ENCODE measurements around the gene TUT7. TPM values are rescaled to one million over a fixed set of nuclear protein-coding genes. Genes with fewer than 3 reads are reported as not detected.

The TUT7 gene
- total RNA-seq, 1 experiment from 2014 or later = 24.5 TPM

DNA sequence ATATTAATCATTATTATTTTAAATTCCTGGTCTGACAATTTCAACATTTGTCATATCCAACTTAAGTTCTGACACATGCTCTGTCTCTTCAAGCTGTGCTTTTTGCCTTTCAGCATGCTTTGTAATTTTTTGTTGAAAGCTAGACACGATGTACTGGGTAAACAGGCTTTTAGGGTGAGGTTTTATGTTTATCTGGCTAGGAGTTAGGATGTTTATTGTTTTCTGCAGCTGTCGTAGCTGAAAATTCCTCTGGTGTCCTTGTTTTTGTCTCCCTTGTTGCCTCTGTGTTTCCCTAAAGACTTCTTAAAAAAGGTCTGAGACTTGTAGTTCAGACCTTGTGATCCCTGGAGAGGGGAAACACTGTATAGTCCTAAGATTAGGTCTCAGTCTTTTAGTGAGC is 20.6 kb downstream of the TUT7 start:
- CTCF ChIA-PET = no interaction called here
- H3K4me3 Mint-ChIP-seq = no peak overlapping the region
- POLR2A ChIA-PET = no interaction called here
- no peaks in the 10 kb centered on the region for H3K27me3 Mint-ChIP-seq (ENCODE audit: low read depth)
- peaks cover 10% of the 10 kb centered on the region for H3K4me1 Mint-ChIP-seq
- 0 out of 2 replicates have a peak, but pooled peaks cover 5% of the 10 kb centered on the region for H3K9me3 Mint-ChIP-seq
- TF ChIP-seq, protein P1, sequence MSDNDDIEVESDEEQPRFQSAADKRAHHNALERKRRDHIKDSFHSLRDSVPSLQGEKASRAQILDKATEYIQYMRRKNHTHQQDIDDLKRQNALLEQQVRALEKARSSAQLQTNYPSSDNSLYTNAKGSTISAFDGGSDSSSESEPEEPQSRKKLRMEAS (CRISPR knock-in tag; IDR thresholded peaks at IDR 0.05) = no peak
- TF ChIP-seq OVOL2 (CRISPR knock-in tag; IDR thresholded peaks at IDR 0.05; ENCODE audit: borderline replicate concordance) = no peak
- TF ChIP-seq, protein P2, sequence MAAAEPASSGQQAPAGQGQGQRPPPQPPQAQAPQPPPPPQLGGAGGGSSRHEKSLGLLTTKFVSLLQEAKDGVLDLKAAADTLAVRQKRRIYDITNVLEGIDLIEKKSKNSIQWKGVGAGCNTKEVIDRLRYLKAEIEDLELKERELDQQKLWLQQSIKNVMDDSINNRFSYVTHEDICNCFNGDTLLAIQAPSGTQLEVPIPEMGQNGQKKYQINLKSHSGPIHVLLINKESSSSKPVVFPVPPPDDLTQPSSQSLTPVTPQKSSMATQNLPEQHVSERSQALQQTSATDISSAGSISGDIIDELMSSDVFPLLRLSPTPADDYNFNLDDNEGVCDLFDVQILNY (CRISPR knock-in tag; IDR thresholded peaks at IDR 0.05) = no peak
- TF ChIP-seq, protein P3, sequence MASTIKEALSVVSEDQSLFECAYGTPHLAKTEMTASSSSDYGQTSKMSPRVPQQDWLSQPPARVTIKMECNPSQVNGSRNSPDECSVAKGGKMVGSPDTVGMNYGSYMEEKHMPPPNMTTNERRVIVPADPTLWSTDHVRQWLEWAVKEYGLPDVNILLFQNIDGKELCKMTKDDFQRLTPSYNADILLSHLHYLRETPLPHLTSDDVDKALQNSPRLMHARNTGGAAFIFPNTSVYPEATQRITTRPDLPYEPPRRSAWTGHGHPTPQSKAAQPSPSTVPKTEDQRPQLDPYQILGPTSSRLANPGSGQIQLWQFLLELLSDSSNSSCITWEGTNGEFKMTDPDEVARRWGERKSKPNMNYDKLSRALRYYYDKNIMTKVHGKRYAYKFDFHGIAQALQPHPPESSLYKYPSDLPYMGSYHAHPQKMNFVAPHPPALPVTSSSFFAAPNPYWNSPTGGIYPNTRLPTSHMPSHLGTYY (CRISPR knock-in tag; IDR thresholded peaks at IDR 0.05) = no peak
- TF ChIP-seq, protein P4, sequence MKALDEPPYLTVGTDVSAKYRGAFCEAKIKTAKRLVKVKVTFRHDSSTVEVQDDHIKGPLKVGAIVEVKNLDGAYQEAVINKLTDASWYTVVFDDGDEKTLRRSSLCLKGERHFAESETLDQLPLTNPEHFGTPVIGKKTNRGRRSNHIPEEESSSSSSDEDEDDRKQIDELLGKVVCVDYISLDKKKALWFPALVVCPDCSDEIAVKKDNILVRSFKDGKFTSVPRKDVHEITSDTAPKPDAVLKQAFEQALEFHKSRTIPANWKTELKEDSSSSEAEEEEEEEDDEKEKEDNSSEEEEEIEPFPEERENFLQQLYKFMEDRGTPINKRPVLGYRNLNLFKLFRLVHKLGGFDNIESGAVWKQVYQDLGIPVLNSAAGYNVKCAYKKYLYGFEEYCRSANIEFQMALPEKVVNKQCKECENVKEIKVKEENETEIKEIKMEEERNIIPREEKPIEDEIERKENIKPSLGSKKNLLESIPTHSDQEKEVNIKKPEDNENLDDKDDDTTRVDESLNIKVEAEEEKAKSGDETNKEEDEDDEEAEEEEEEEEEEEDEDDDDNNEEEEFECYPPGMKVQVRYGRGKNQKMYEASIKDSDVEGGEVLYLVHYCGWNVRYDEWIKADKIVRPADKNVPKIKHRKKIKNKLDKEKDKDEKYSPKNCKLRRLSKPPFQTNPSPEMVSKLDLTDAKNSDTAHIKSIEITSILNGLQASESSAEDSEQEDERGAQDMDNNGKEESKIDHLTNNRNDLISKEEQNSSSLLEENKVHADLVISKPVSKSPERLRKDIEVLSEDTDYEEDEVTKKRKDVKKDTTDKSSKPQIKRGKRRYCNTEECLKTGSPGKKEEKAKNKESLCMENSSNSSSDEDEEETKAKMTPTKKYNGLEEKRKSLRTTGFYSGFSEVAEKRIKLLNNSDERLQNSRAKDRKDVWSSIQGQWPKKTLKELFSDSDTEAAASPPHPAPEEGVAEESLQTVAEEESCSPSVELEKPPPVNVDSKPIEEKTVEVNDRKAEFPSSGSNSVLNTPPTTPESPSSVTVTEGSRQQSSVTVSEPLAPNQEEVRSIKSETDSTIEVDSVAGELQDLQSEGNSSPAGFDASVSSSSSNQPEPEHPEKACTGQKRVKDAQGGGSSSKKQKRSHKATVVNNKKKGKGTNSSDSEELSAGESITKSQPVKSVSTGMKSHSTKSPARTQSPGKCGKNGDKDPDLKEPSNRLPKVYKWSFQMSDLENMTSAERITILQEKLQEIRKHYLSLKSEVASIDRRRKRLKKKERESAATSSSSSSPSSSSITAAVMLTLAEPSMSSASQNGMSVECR (CRISPR knock-in tag; IDR thresholded peaks at IDR 0.05; ENCODE audit: borderline replicate concordance) = no peak
- TF ChIP-seq CREB1 (CRISPR knock-in tag; IDR thresholded peaks at IDR 0.05) = no peak
- H3K36me3 Mint-ChIP-seq = peaks cover 47% of the 10 kb centered on the region
- no peak overlapping the region for H3K27ac Mint-ChIP-seq
- ATAC-seq = no peak
- DNase-seq (ENCODE audit: low spot score) = no peak

DNA sequence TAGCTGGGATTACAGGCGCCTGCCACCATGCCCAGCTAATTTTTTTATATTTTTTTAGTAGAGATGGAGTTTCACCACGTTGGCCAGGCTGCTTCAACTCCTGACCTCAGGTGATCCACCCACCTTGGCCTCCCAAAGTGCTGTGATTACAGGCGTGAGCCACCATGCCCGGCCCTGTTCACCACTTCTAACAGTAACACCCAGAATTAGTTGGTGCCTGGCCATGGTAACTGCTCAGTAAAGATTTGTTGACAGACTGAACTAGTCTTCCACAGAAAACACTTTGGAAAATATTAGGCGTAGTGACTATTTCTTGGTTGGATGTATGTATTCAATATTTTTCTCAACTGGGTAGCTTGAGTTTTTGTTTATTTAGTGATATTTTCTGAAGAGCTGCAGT is 24.0 kb downstream of the TUT7 start:
- Mint-ChIP-seq H3K4me1 (peaks cover 15% of the 10 kb centered on the region), H3K27ac (no peak overlapping the region), H3K4me3 (no peak overlapping the region), H3K36me3 (peaks cover 37% of the 10 kb centered on the region), H3K27me3 (ENCODE audit: low read depth) (no peaks in the 10 kb centered on the region), H3K9me3 (0 out of 2 replicates have a peak, but pooled peaks cover 5% of the 10 kb centered on the region)
- no peak for TF ChIP-seq FOXP1 (CRISPR knock-in tag; IDR thresholded peaks at IDR 0.05; ENCODE audit: borderline replicate concordance)
- CTCF ChIA-PET = no interaction called here
- ATAC-seq (no peak), DNase-seq (ENCODE audit: low spot score) (no peak)
- POLR2A ChIA-PET = no interaction called here

DNA sequence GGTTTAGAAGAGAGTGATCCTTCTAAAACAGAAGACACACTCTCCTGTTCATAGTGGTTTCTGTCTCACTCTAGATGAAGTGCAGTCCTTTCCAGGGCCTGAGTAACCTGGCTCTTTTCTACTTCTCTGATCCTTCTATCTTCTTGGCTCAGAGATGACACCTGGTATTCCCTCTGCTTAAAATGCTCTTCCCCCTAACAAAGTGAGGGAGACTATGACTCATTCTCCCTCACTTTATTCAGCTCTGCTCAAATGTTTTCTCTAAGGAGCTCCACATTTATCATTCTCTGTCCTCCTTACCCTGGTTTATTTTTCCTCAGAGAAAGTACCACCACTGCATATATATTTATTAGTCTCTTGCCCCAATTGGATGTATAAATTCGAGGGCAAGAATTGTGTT is 24.6 kb downstream of the TUT7 start:
- 0 out of 2 replicates have a peak, but pooled peaks cover 5% of the 10 kb centered on the region for H3K9me3 Mint-ChIP-seq
- ATAC-seq (no peak), DNase-seq (ENCODE audit: low spot score) (no peak)
- CTCF ChIA-PET = interaction anchor here (1.0 kb wide), 1 partner anchor 128 kb away, joined by 3 read pairs; no protein-coding TSS in a partner anchor
- no peak overlapping the region for H3K27ac Mint-ChIP-seq
- peaks cover 42% of the 10 kb centered on the region for H3K36me3 Mint-ChIP-seq
- POLR2A ChIA-PET = no interaction called here
- no peak overlapping the region for H3K4me3 Mint-ChIP-seq
- peaks cover 17% of the 10 kb centered on the region for H3K4me1 Mint-ChIP-seq
- no peaks in the 10 kb centered on the region for H3K27me3 Mint-ChIP-seq (ENCODE audit: low read depth)
- TF ChIP-seq NR1H2 (CRISPR knock-in tag; IDR thresholded peaks at IDR 0.05) (no peak), EMX1 (CRISPR knock-in tag; IDR thresholded peaks at IDR 0.05) (no peak), ETV6 (CRISPR knock-in tag; IDR thresholded peaks at IDR 0.05) (no peak), ZNF396 (CRISPR knock-in tag; IDR thresholded peaks at IDR 0.05; ENCODE audit: borderline replicate concordance) (no peak)
- TF ChIP-seq, protein P5, sequence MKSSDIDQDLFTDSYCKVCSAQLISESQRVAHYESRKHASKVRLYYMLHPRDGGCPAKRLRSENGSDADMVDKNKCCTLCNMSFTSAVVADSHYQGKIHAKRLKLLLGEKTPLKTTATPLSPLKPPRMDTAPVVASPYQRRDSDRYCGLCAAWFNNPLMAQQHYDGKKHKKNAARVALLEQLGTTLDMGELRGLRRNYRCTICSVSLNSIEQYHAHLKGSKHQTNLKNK (CRISPR knock-in tag; IDR thresholded peaks at IDR 0.05) = no peak
- TF ChIP-seq, protein P4 (CRISPR knock-in tag; IDR thresholded peaks at IDR 0.05; ENCODE audit: borderline replicate concordance) = no peak
